GM19372 (cell line): Measurements from ENCODE around the gene DISP2.

Experiments used
- ATAC-seq: cut with Tn5 transposase; IDR thresholded peaks from one replicate; pipeline ENCODE4 v1.9.1; 2021; ENCODE audit warnings: mild to moderate bottlenecking, low read depth, moderate library complexity; ENCODE audit not compliant: unreplicated experiment

Gene DISP2

GRCh38 chr15:40420071-40420713 lies 62.2 kb downstream of the DISP2 start:
- ATAC-seq = no peak

GRCh38 chr15:40420793-40421192 lies 62.8 kb downstream of the DISP2 start:
- ATAC-seq = no peak

- ATAC-seq = peak; percentile 61
Observed at GRCh38 chr15:40421246-40422157, 63.5 kb downstream of the DISP2 start.

- ATAC-seq = no peak
Observed at GRCh38 chr15:40424483-40425115, 66.6 kb downstream of the DISP2 start.

- ATAC-seq = no peak
Observed at GRCh38 chr15:40425681-40426080, 67.7 kb downstream of the DISP2 start.

GRCh38 chr15:40427188-40427587 lies 69.2 kb downstream of the DISP2 start:
- ATAC-seq = no peak

GRCh38 chr15:40428185-40428584 lies 70.2 kb downstream of the DISP2 start:
- no peak for ATAC-seq
